Stromal cell of bone marrow (primary cell): ENCODE measurements around the gene FKBP8.
A peak's percentile ranks its signal among the peaks of the same experiment; 100 is the strongest.

ENCODE experiments used
- DNase-seq: peaks from one replicate; pipeline ENCODE4 v3.0.0-alpha.2; 2012; ENCODE audit warnings: low read depth

The FKBP8 gene

DNA sequence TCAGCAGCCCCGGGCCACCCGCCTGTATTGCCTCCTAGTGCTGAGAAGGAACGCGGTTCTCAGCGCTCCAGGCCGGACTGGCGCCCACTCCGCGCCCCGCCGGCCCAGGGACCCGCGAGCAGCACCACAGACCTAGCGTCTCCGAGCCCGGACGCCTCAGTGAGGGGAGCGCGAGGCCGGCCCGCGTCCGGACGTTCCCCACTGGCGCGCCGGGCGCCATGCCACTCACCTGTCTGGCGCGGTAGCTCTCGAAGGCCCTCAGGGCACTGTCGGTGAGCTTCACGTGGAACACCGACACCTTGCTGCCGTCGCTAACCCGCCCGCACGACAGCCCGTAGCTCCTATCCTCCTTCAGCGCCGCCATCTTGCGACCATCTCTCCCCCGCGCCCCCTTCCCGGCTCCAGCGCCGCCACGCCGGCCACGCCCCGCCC lies 21.7 kb downstream of the FKBP8 start, which contains the start of gene ELL:
TSS of gene ELL (minus strand) at position 379 of the 432 bp plus-strand sequence. CDS start at position 364, 15 bp downstream.
- DNase-seq: no peak

DNA sequence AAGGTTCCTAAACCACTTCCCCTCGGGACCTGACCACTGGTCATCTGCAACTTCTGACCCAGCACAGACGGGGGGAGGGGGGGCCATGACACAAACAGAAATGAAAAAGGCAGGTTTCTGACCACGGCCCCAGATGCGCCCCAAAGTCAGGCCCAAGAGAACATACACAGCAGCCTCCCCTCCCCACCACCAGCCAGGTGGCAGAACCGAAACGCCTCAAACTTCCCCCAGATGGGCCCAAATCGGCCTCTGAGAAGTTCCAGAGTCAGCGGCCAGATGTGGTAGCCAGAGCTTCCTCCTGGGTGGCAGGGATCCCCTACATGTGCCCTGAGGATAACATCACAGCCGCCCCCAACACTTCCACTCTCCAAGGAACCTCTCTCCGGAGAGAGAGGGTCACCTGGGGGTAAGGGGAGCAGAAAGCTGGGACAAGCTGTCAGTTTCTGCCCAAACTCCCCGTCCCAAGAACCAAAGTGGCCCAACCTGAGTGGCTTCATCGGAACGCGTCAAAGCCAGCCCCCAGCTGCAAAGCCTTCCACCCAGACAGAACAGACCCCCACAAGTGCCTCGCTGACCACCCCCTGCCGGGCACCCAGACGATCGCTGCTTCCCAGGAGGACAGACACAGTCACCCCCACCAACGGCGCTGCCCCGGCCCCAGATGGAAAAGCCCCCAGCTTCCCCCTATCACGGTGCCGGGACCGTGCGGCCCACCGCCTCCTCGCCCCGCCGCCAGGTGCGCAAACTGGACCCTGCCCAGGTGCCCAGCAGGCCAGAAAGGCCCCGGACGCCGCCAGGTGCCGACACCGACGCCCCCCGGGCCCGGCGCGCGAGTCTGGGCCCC lies 22.3 kb downstream of the FKBP8 start:
- DNase-seq: no peak

DNA sequence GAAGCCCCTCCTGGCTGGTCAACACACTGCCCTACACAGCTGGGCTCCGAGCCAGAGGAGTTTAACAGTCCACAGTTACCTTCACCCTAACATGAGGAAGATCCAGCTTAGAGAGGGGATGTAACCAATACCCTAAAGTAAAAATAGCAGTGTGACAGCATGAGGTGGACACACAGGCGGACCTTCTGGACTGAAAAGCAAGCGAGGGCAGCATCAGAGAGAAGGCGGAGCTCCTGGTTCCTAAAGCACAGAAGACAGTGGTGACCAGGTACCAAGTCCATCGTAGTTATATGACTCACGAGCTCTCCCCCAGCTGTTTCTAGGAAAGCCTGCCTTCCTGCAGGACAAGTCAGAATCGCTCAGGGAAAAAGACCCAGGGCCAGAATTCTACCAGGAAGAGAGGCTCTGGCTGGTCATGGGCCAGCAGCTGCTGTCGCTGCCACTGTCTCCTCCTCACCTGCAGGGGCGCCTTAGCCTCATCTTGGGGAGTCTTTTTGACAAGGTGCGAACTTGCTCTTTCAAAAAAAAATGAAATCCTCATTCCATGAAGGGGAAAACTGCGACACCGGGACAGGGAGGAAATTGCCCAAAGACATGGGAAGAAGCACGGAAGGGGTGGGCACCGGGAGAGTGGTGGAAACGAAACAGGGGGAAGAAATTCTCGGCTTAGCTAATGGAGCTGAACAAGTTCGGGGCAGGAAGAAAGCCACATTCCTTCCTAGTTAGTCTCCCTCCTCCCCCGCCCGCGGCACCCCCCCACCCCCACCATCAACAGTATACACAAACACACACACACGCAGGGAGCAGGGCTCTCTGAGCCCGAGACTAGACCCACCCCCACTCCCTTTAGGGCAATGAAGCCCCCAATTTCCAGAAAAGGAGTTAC lies 23.2 kb downstream of the FKBP8 start:
- peak; percentile 67 for DNase-seq

DNA sequence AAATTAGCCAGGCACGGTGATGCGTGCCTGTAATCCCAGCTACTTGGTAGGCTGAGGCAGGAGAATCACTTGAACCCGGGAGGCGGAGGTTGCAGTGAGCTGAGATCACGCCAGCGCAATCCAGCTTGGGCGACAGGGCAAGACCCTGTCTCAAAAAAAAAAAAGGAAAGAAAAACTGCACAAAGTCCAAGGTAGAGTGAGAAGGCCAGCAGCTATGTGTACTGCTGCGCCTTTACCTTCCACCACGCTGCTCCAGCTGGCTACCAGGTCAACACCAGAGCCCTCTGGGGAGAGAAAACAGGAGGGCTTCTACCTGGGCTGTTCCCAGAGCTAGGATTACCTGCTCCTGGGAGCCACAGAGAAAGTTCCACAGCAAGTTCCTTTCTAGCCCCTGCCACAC lies 24.7 kb downstream of the FKBP8 start:
- no peak for DNase-seq

DNA sequence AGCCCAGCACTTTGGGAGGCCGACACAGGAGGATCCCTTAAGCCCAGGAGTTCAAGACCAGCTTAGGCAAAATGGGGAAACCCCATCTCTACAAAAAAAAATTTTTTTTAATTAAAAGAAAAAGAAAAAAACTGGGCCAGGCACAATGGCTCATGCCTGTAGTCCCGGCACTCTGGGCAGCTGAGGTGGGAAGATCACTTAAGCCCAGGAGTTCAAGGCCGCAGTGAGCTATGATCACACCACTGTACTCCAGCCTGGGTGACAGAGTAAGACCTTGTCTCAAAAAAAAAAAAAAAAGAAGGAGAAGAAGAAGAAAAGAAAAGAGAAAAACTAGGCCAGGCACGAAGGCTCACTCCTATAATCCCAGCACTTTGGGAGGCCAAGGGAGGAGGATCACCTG lies 25.8 kb downstream of the FKBP8 start:
- DNase-seq: no peak

DNA sequence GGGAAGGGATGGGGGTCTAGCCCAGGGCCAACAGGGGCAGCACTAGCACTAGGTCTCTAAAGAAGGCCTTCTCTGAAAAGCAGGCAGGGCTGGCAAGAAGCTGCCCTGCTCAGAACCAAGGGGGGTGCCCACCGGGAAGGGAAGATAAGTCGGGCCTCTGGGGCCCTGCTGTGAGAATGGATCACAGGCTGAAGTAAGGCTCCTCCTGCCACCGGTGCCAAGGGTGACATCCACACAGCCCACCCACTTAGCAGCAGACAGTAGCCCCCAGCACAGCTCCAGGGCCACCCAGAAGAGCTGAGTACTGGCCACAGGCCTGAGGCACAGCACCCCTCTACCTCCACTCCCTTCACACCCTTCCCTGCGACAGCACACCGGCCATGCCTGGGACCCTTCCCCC lies 27.4 kb downstream of the FKBP8 start:
- no peak for DNase-seq

DNA sequence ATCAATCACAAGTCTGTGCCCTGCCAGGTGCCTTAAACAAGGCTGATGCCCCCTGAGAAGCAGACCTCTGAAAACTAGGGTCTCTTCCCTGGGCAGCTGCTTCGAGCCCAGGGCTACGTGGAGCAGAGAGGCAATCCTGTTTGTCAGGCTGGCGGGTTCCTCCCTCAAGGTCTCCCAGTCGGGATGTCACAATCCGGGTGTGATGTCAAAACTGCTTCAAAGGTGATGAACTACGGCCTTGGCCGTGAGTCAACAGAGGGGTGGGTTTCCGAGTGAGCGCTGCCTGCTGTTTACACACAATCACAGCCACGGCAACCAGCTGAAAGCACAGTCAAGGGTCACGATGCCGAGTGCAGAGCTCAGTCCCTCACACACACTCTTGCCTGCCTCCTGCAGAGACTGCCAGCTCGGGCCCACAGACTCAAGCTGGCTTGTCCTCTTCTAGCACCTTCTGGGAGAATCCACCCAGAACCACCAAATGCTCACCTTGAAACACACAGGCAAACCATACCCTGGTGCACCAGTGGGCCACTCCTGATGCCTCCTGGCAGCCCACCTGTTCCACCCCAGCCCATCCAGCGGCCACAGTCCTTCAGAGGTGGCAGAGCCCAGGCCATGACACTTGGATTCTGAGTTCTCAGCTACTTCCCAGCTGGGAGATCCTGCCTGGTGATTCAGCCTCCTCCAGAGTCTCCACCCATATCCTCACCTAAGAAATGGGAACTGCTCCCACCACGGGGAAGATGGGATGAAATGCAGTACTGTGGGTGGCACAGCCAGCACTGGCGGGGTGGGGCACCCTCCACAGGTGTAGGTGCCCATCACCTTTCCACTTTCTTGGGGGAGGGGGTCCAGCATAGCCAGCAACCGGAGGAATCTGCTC lies 28.3 kb downstream of the FKBP8 start:
- no peak for DNase-seq

DNA sequence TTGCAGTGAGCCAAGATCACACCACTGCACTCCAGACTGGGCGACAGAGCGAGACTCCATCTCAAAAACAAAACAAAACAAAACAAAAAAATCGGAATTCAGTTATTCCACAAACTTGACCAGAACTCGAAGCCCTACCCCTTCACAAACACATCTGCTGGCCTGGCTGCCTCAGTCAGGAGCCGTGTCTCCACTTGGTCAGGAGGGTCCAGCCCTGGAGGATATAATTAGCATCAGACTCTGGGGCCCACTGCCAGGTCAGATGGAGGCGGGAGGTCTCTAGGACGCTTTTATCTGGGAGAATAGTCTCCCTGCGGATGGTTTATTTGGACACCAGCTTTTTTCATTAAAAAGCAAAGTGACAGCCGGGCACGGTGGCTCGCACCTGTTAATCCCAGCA lies 29.5 kb downstream of the FKBP8 start:
- DNase-seq: no peak

DNA sequence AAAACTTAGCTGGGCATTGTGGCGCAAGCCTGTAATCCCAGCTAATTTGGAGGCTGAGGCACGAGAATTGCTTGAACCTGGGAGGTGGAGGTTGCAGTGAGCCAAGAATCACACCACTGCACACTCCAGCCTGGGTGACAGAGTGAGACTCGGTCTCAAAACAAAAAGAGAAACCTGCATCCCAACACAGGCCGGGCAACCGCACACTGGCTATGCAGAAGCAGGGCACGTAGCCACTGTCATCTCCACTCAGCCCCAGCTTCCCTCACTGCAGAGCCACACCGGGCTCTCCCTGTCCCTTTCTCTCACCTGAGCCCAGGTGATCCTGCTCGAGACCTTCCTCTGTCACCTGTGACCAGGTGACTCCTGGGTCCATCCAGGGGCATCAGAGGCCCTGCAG lies 33.2 kb downstream of the FKBP8 start:
- no peak for DNase-seq

DNA sequence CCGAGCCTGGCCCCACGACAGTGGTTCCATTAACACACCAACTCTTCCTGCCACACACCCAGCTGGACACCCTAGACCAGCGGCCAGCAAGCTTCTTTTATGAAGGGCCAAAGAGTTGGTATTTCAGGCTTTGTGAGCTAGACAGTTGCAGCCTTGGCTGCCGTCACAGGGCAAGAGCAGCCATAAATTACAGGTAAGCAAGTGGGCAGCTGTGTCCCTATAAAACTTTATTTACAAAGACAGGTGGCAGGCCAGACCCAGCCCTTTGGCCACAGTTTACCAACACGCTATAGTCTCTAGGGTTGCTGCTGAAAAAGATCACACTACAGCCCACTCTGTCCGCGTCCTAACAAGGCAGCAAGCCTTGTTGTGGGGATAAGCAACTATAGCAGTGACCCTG lies 34.8 kb downstream of the FKBP8 start:
- no peak for DNase-seq

DNA sequence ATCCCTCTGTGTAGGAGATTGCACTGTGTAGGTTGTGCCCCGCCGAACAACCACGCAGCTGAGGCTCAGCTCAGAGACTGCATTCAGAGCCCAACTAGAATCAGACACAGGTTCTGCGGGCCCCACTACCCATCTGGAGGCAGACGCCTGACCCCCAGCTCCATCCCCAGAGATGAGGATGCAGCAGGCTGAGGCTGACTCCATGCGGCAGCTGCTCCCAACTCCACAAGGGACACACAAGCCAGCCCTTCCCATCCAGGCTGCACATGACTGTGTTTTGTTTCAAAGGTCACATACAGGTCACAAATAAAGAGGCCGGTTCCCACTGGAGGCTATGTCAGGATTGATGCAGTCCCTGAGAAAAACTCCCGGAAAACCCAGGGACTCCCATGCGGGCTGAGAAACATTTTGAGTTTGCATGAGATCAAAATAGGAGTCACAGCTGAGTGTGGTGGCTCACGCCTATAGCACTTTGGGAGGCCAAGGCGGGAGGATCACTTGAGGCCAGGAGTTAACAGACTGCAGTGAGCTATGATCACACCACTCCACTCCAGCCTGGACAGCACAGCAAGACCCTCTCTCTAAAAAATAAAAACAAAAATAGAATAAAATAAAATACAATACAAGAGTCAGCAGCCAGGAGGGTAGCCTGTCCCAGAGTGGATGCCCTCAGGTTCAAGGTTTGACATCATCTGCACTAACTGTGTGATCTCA lies 35.5 kb downstream of the FKBP8 start:
- no peak for DNase-seq

DNA sequence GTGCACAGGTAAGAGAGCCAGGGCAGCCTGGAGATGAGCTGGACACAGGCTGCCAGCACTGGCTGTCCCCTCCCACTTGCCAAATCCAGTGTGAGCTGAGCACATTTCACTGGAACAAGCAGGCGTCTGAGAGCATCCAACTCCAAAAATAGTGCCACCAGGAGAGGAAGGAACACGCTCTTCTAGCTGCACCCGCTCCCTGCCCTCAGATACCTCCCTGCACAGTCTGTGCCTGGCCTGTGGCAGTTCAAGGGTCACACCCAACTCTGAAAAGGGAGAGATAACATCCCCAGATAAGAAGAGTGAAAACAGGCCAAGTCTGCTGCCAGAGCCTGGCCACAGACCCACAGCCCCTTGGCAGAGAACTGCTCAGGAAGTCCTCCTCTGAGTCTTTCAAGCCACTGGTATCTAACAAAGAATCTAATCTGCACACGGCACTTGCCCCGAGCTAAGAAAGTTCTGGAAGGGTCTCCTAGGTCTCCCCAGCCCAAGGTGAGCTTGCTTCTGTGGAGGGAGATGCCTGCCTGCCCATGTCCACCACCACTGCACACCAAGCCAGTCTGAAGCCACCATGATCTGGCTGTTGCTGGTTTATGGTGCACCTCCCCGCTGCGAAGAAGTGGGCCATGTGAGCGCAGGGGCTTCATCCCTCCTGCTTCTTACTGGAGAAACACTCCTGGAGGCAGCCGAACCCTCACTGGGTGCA lies 36.2 kb downstream of the FKBP8 start:
- DNase-seq: no peak

DNA sequence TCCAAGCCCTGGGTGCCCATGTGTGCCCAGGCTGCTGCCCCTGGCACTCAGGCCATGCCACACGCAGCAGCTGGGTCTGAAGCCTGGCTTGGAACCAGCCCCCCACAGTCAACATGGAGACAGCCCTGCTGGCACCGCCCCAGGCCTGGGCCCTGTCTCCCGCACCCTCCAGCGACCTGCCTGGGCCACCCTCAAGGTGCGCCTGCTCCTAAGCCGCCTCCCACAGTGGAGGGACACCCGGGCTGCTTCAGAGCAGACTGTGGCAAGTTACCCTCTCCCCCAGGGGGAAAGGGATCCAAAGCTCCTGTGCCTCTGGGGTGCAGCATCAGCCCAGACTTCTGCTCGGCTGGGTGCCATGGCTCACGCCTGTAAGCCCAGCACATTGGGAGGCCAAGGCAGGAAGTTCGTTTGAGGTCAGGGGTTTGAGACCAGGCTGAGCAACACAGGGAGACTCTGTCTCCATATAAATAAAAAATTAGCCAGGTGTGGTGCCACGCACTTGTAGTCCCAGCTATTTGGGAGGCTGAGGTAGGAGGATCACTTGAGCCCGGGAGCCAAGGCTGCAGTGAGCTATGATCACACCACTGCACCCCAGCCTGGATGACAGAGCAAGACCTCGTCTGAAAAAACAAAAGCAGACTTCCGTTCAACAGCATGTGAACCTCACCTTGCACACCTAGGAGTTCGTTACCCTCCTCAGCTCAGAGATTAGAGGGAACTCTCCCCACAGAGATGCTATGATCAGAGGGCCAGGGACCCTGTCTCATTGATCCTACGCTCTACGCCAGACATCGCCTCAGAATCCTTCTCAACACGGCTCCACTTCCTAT lies 37.1 kb downstream of the FKBP8 start:
- no peak for DNase-seq

DNA sequence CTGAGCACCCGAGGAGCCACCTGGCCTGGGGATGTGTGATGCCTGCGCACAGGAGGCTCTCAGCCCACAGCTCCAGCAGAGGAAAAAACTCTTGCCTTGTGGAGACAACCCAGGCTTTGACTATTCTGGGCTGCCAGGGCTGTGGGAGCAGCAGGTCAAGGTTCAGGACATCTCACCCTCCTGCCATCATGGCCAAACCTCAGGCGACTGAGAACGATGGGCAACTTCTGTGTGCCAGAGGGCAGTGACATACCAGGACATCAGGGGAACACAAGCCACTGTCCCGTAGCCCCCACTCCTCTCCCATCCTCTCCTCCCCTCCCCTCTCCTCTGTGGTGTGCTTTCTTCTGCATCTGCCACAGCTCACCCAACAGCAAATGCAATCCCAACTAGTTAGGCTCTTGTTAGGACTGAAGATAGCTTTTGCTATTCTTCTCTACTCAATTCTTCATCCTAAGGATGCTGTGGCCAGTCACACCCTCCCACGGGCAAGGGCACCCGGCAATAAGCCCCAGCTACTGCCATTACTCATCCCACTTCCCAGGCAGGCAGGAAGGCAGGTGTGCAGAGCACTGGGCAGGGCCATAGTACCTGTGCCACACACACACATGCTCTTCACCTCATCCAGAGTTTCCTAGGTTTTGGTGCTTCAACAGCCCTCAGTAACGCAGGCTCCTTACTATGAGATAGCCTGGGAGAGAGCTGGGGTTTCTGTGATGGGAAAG lies 38.3 kb downstream of the FKBP8 start:
- DNase-seq: no peak

DNA sequence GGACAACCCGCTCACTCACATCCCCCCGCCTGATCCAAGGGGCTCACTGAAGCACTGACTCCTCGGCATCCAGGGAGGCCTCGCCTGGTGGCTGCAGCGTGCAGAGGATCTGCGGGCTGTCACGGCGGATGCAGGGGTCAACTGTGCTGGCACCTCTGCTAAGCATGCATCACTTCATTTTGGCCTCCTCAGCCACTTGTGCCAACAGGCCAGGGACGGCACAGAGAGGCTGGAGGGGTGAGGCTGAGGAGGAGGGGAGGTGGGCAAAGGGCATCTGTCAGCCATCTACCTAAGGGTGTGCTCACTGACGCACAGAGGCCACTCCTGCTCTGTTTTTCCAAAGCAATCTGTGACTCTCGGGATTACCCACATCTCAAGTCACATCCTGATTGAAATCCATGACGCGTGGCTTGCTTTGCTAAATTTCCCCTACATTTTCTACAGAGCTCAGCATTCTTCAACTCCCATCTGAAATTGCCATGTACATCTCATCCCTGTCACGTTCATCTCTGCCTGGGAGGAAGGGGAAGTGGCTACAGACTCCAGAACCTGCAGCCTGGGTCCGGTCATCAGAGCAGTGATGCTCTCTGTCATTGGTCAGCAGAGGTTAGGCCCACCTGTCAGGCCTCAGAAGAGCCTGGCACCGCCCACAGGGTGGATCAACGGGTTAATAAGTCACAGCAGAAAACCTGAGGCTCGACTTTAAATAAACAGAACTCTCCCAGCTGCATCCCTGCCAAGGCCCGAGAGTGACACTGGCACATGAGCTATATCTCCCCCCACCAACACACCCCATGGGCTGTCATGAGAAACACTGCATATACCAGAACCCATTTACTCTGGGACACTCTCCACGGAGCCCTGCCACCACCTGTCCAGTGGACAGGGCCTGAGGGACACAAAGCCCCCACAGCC lies 39.1 kb downstream of the FKBP8 start:
- DNase-seq: no peak

DNA sequence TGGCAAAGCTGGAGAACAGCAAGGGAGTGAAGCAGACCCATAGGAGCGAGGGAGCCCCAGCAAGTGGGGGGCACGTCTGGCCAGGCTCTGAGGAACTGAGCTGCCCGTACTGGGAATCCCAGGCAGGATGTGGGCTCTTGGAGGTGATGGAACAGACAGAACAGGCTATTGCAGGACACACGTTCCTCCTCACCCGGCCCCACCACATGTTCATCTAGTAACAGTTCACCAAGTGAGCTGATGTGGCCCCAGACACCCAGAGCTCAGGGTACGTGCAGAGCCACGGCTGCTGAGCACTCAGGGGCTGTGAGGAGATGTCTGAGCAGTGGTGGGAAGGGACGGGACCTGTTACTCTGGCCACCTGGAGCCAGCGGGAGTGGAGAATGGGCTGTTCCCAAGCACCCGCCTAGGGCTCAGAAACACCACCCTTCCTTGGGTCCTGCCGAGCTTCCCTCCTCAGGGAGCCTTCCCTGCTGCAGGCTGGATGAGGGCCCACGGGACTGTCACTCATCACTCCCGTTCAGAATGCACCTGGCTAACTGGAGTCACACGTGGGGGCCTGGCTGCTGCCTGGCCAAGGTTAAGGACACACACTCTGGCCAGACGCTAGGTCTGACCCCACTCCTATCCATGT lies 39.9 kb downstream of the FKBP8 start:
- DNase-seq: no peak

DNA sequence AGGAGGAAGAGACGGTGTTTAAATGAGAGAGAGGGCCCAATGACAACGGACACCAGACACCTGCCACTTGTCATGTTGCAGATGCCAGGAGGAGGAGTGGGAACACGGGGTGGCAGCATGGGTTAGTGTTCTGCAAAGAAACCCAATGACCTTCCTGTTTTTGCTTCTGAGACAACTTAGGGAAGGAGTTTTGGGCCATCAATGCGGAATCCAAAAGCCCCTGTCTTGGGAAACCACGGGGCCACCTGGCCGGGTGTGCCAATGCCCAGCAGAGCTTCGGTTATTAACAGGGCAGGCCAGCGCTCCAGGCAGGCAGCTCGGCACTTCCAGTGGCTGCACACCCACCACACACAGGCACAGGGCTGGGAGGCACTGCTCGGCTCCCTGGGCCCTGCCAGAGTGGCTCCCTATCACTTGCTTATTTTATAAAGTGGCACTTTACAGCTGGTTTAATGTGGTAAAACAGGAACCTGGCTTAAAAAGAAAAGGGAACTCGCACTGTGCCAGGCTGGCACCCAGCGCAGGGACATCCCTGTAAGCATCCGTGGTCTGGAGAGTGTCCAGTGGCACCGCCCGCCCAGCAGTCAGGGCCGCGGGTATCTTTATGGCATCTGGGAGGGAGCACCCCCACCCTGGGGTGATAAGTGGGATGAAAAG lies 40.6 kb downstream of the FKBP8 start:
- DNase-seq: no peak
